Measurements from ENCODE around the gene CCDC6. TPM values are rescaled to one million over a fixed set of nuclear protein-coding genes. Genes with fewer than 3 reads are reported as not detected.

The CCDC6 gene
- polyA plus RNA-seq, 3 donors = 4.2 to 13.5 (median 6.2) TPM

DNA sequence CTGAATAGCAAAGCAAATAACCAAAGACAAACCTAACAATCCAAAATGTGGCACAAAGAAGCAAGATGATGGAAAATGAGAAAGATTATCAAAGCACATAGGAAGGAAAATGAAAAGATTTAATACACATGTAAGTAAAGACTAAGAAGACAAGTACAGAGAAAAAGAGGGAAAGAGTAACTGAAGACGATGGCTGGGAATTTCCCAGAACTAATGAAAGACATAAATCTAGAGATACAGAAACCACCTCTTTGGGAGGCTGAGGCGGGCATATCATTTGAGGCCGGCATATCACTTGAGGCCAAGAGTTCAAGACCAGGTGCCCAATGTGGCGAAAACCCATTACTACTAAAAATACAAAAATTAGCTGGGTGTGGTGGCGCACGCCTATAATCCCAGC is 46.8 kb downstream of the CCDC6 start:
- H3K4me3 ChIP-seq (replicated peaks in 1 of 3; ENCODE audit: low read depth in 2 of 3, low read length in 3 of 3) = no peak overlapping the region
- Mint-ChIP-seq H3K4me1 (peaks cover under 1% of the 10 kb centered on the region), H3K36me3 (peaks cover 9 to 16% of the 10 kb centered on the region in 2 donors), H3K27ac (no peak overlapping the region), H3K4me3 (no peak overlapping the region), H3K9me3 (peaks cover 0 to 6% (median 4%) of the 10 kb centered on the region in 7 donors), H3K27me3 (ENCODE audit: low read depth in 3 of 3) (no peaks in the 10 kb centered on the region)
- no peak for DNase-seq
- no peaks in the 10 kb centered on the region for H3K4me1 ChIP-seq (ENCODE audit: control insufficient read depth in 1 of 2, insufficient read depth in 2 of 2, low read length in 2 of 2)
- no peak overlapping the region for H3K27ac ChIP-seq (ENCODE audit: low read depth in 1 of 2, low read length in 2 of 2)
- no CpG with 5 or more reads among the region's 6 CpGs for WGBS (ENCODE audit: insufficient coverage)
- H3K4me2 ChIP-seq (replicated peaks; ENCODE audit: extremely low read depth, low read length, poor library complexity, severe bottlenecking) = no peak overlapping the region
- intact Hi-C loops (cut with micrococcal nuclease) = no loop called here
- no peak overlapping the region for H2AFZ ChIP-seq (ENCODE audit: insufficient read depth, low read depth, low read length, poor library complexity, severe bottlenecking)
- H4K20me1 ChIP-seq (ENCODE audit: insufficient read depth, low read length) = peaks cover 82% of the 10 kb centered on the region
- TF ChIP-seq, protein P1, sequence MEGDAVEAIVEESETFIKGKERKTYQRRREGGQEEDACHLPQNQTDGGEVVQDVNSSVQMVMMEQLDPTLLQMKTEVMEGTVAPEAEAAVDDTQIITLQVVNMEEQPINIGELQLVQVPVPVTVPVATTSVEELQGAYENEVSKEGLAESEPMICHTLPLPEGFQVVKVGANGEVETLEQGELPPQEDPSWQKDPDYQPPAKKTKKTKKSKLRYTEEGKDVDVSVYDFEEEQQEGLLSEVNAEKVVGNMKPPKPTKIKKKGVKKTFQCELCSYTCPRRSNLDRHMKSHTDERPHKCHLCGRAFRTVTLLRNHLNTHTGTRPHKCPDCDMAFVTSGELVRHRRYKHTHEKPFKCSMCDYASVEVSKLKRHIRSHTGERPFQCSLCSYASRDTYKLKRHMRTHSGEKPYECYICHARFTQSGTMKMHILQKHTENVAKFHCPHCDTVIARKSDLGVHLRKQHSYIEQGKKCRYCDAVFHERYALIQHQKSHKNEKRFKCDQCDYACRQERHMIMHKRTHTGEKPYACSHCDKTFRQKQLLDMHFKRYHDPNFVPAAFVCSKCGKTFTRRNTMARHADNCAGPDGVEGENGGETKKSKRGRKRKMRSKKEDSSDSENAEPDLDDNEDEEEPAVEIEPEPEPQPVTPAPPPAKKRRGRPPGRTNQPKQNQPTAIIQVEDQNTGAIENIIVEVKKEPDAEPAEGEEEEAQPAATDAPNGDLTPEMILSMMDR (IDR thresholded peaks at IDR 0.05) = no peak
- H3K9me3 ChIP-seq (replicated peaks in 1 of 2; ENCODE audit: control insufficient read depth in 1 of 2, insufficient read depth in 1 of 2, low read length in 2 of 2) = no peaks in the 10 kb centered on the region
- no peaks in the 10 kb centered on the region for H3K27me3 ChIP-seq (ENCODE audit: control insufficient read depth in 2 of 2, insufficient read depth in 2 of 2, low read length in 2 of 2)
- H3K36me3 ChIP-seq (replicated peaks in 1 of 2; ENCODE audit: control insufficient read depth in 1 of 2, insufficient read depth in 2 of 2, low read length in 2 of 2) = no peaks in the 10 kb centered on the region
- peaks cover 81% of the 10 kb centered on the region for H3K79me2 ChIP-seq (ENCODE audit: insufficient read depth, low read length)
- no peak overlapping the region for H3K9ac ChIP-seq (ENCODE audit: insufficient read depth, low read length, poor library complexity, severe bottlenecking)

DNA sequence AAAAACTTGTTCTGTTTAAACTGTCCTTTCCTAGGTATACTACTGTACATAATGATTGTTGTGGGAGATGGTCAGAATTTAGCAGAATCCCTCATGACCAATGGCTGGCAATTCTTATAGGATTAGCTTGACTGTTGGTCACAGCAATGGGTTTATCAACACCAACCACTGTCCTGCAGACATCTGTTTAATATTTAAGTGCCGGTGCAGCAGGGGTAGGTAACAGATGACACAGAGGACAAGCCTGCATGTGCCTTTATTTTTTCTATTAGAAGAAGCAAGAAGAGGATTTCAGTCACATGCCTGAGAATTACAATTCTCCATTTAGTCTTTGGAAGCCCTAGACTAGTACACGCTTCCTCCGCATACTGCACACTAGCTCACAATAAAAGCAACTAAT is 48.4 kb downstream of the CCDC6 start:
- Mint-ChIP-seq H3K27ac (no peak overlapping the region), H3K36me3 (peaks cover 12 to 16% of the 10 kb centered on the region in 2 donors), H3K4me1 (peaks cover 11% of the 10 kb centered on the region), H3K9me3 (peaks cover 0 to 6% (median 4%) of the 10 kb centered on the region in 7 donors), H3K4me3 (no peak overlapping the region), H3K27me3 (ENCODE audit: low read depth in 3 of 3) (no peaks in the 10 kb centered on the region)
- no peak overlapping the region for H3K27ac ChIP-seq (ENCODE audit: low read depth in 1 of 2, low read length in 2 of 2)
- no peaks in the 10 kb centered on the region for H3K9me3 ChIP-seq (replicated peaks in 1 of 2; ENCODE audit: control insufficient read depth in 1 of 2, insufficient read depth in 1 of 2, low read length in 2 of 2)
- H3K79me2 ChIP-seq (ENCODE audit: insufficient read depth, low read length) = peaks cover 71% of the 10 kb centered on the region
- peaks cover 0 to 4% of the 10 kb centered on the region in 2 donors for H3K4me1 ChIP-seq (ENCODE audit: control insufficient read depth in 1 of 2, insufficient read depth in 2 of 2, low read length in 2 of 2)
- no peak for DNase-seq
- no peaks in the 10 kb centered on the region for H3K27me3 ChIP-seq (ENCODE audit: control insufficient read depth in 2 of 2, insufficient read depth in 2 of 2, low read length in 2 of 2)
- H3K4me2 ChIP-seq (replicated peaks; ENCODE audit: extremely low read depth, low read length, poor library complexity, severe bottlenecking) = no peak overlapping the region
- intact Hi-C loops (cut with micrococcal nuclease) = no loop called here
- H4K20me1 ChIP-seq (ENCODE audit: insufficient read depth, low read length) = peaks cover 82% of the 10 kb centered on the region
- WGBS (ENCODE audit: insufficient coverage) = no CpG with 5 or more reads among the region's 3 CpGs
- TF ChIP-seq, protein P1 (IDR thresholded peaks at IDR 0.05) = no peak
- no peak overlapping the region for H3K4me3 ChIP-seq (replicated peaks in 1 of 3; ENCODE audit: low read depth in 2 of 3, low read length in 3 of 3)
- H3K36me3 ChIP-seq (replicated peaks in 1 of 2; ENCODE audit: control insufficient read depth in 1 of 2, insufficient read depth in 2 of 2, low read length in 2 of 2) = no peaks in the 10 kb centered on the region
- H2AFZ ChIP-seq (ENCODE audit: insufficient read depth, low read depth, low read length, poor library complexity, severe bottlenecking) = no peak overlapping the region
- H3K9ac ChIP-seq (ENCODE audit: insufficient read depth, low read length, poor library complexity, severe bottlenecking) = no peak overlapping the region
